Smooth muscle cell of trachea (primary cell): Measurements from ENCODE around the gene CEP57L1. TPM values are rescaled to one million over a fixed set of nuclear protein-coding genes. Genes with fewer than 3 reads are reported as not detected.

Source experiments
- total RNA-seq: library from RNA; depleted of rRNA; stranded (reverse); fragments of >200 nt; gene quantifications from 2 replicates; pipeline ENCODE4 v1.2.1, GENCODE V29; 2014

CEP57L1 gene
- 19.8 and 32.4 TPM in 2 replicates for total RNA-seq

GRCh38 chr6:109095036-109095834 is at the start of gene CEP57L1:
Gene CEP57L1 (plus strand): TSS chr6:109095507. CDS start chr6:109145222, 49,715 bp downstream.

GRCh38 chr6:109094416-109095035 is 781 bp upstream of the CEP57L1 start, which contains the start of gene SESN1:
Gene SESN1 (minus strand): TSS chr6:109094846. CDS start chr6:109094073, 773 bp downstream.

Other genes with a start within 250 kb of the CEP57L1 start
- 2.2 and 3.1 TPM in 2 replicates for gene ARMC2, start 247.1 kb upstream of the CEP57L1 start, total RNA-seq
- gene SESN1, start 661 bp upstream of the CEP57L1 start, total RNA-seq, result 26.6 and 43.0 TPM in 2 replicates